Heart right ventricle (tissue), 16 donors: ENCODE results near the gene HOXC12. TPM values are rescaled to one million over a fixed set of nuclear protein-coding genes. Genes with fewer than 3 reads are reported as not detected.

Experiments used
- ATAC-seq, 8 donors: fragments of 200-7000 bp; cut with Tn5 transposase; one replicate each; pipeline ENCODE4 v1.9.1; 2020; ENCODE audit warnings: mild to moderate bottlenecking in 8 of 8, moderate library complexity in 8 of 8, moderate number of reproducible peaks in 1 of 8
- DNase-seq, 2 donors: peaks; one replicate each; pipeline ENCODE4 v3.0.0-alpha.2; 2020
- H3K27ac ChIP-seq, 10 donors: fragments of 200-600 bp; sonication (generic) in 2 of 10; one replicate each; pipeline versions ENCODE4 v1.5.0 to v1.8.0; 2020 to 2022; ENCODE audit warnings: mild to moderate bottlenecking in 3 of 10
- H3K27me3 ChIP-seq, 7 donors: fragments of 200-600 bp; one replicate each; pipeline ENCODE4 v1.8.0; 2021 to 2022; ENCODE audit warnings: mild to moderate bottlenecking in 2 of 7
- H3K36me3 ChIP-seq, 9 donors: fragments of 200-600 bp; sonication (generic) in 1 of 9; one replicate each; pipeline versions ENCODE4 v1.5.0 to v1.8.0; 2020 to 2022; ENCODE audit warnings: mild to moderate bottlenecking in 2 of 9
- H3K4me1 ChIP-seq, 9 donors: fragments of 200-600 bp; sonication (generic) in 1 of 9; one replicate each; pipeline versions ENCODE4 v1.5.0 to v1.8.0; 2020 to 2022; ENCODE audit warnings: mild to moderate bottlenecking in 4 of 9
- H3K4me3 ChIP-seq, 10 donors: fragments of 200-600 bp; sonication (generic) in 2 of 10; one replicate each; pipeline versions ENCODE4 v1.5.0 to v1.8.0; 2020 to 2022; ENCODE audit warnings: mild to moderate bottlenecking in 7 of 10, moderate library complexity in 2 of 10
- H3K9me3 ChIP-seq, 11 donors: fragments of 200-600 bp in 10 of 11; sonication (generic) in 2 of 11; one replicate each; pipeline versions ENCODE4 v1.5.0 to v1.8.0; 2013 to 2022; ENCODE audit warnings: mild to moderate bottlenecking in 2 of 11, control low read depth in 1 of 11, moderate library complexity in 1 of 11
- WGBS, 2 donors: extraction: QIAGEN DNeasy Blood & Tissue Kit; methylation state at CpG; one replicate each; pipeline ENCODE4 v1.1.7; 2013; ENCODE audit warnings: inconsistent platforms in 1 of 2; 5-methylcytosine and 5-hydroxymethylcytosine counted together
- intact Hi-C, 10 donors: fragments of 100-400 bp; cut with DNase I; formaldehyde crosslinking; loops; one replicate each; pipeline versions ENCODE4 v1.11.1 to v1.14.2; 2022
- polyA plus RNA-seq, 2 donors: library from polyadenylated mRNA; stranded (reverse); fragments of 200-250 nt; gene quantifications; one replicate each; pipeline ENCODE4 v1.2.3, GENCODE V29; 2013
- total RNA-seq, 10 donors: library from RNA; stranded (reverse); fragmentation: NEBNext Ultra II Directional in 3 of 10; extraction: Animal tissue kit (Norgen Biotek cat#: 25700) in 3 of 10; gene quantifications; one replicate each; pipeline versions ENCODE4 v1.2.1 to v1.2.4, GENCODE V29; 2021 to 2023
- TF ChIP-seq, protein P1 (sequence below), 9 donors: fragments of 200-600 bp; sonication (generic) in 2 of 9; IDR thresholded peaks; one replicate each; pipeline versions ENCODE4 v1.5.0 to v1.8.0; 2021 to 2022; ENCODE audit warnings: antibody characterized with exemption in 9 of 9, mild to moderate bottlenecking in 5 of 9, moderate library complexity in 1 of 9
- donor health status: Arrhythmogenic right ventricular cardiomyopathy.
- donor health status: ischemic (EF 13 %, LVEDD 7.1; RV severe dilation, severe dysfunction).
- donor health status: healthy with polysubstance abuse.
- donor health status: DM: no; HTN: yes; CAD: no.
- donor health status: DM: no; HTN: no; CAD: no.
- donor health status: ischemic (EF 25% LVEDD 6.9; RV normal size, moderate dysfunction).
- donor health status: ischemic (EF 25% LVEDD 5.7; RV mildly dilated, moderate dysfunction).
- donor health status: healthy.
- donor health status: DM: yes; HTN: yes; CAD: no.
- donor health status: Ischemic cardiomyopathy.
- donor health status: ischemic (EF 35%, LVEDD 5.7; RV mildly dilated, moderate dysfunction).
- donor health status: nonischemic (EF 11% LVEDD 7.7; RV severe dilation, severe dysfunction).
- donor health status: DM: yes; HTN: yes; CAD: no.
- donor health status: PGD.
- donor health status: ischemic (EF 29% LVEDD 5.4; RV normal size, mild dysfunction).
- donor health status: nonischemic (EF 23%, LVEDD 6.1; RV moderate dilation, normal function).

HOXC12 gene
- total and polyA plus RNA-seq, 12 donors, result not detected

DNA sequence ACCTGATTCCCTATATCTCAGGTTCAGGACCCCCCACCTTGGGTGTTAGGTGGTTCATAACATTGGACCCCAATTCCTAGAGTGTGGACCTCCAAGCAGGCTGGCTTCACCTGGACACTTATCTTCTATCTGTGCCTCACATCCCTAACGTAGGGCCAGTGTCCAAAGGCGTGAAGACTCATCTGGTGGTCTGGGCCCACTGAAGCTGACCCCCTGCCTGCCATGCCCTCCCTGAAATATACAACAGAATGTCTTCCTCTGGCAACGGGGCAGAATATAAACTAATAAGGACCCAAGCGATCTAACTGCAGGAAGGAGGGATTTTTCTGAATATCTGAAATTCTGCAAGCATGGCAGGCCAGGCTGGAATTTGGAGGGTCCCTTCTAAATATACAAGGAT is 10.5 kb upstream of the HOXC12 start:
- ATAC-seq (no peak), DNase-seq (no peak)
- Histone ChIP-seq H3K9me3 (no peaks in the 10 kb centered on the region), H3K4me1 (no peaks in the 10 kb centered on the region), H3K27me3 (peaks cover 54 to 100% (median 100%) of the 10 kb centered on the region in 7 donors), H3K27ac (no peak overlapping the region), H3K4me3 (no peak overlapping the region), H3K36me3 (no peaks in the 10 kb centered on the region)
- intact Hi-C loops, result no loop called here
- TF ChIP-seq, protein P1, sequence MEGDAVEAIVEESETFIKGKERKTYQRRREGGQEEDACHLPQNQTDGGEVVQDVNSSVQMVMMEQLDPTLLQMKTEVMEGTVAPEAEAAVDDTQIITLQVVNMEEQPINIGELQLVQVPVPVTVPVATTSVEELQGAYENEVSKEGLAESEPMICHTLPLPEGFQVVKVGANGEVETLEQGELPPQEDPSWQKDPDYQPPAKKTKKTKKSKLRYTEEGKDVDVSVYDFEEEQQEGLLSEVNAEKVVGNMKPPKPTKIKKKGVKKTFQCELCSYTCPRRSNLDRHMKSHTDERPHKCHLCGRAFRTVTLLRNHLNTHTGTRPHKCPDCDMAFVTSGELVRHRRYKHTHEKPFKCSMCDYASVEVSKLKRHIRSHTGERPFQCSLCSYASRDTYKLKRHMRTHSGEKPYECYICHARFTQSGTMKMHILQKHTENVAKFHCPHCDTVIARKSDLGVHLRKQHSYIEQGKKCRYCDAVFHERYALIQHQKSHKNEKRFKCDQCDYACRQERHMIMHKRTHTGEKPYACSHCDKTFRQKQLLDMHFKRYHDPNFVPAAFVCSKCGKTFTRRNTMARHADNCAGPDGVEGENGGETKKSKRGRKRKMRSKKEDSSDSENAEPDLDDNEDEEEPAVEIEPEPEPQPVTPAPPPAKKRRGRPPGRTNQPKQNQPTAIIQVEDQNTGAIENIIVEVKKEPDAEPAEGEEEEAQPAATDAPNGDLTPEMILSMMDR (IDR thresholded peaks at IDR 0.05), result no peak
- WGBS, 2 donors, result 11 to 15% methylated on average over 4 of the region's 4 CpGs

DNA sequence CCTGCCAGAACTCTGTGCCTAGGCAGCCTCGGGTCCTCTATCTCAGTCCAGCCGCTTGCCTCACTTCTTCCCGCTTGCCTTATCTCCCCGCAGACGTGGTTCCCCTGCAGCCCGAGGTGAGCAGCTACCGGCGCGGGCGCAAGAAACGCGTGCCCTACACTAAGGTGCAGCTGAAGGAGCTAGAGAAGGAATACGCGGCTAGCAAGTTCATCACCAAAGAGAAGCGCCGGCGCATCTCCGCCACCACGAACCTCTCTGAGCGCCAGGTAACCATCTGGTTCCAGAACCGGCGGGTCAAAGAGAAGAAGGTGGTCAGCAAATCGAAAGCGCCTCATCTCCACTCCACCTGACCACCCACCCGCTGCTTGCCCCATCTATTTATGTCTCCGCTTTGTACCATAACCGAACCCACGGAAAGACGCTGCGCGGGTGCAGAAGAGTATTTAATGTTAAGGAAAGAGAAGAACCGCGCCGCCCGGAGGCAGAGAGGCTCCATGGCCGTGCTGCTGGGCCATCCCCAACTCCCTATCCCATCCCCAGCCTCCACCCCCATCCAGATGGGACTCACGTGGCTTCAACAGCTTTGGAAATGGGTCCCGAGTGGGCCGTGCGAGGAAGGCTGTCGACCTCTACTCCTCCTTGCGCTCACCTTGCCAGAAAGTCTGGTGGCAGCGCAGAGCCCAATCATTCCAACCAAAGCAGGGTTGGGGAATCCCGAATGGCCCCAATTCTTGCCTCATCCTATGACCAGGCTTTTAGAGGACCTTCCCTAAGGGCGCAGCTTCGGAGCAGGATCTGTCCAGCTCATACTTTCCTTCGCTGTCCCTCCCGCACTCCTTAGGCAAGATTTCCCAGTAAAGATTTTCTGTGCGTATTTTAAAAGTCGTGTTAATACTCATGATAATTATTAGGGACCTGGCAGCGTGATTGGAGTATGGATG is 9.5 kb upstream of the HOXC12 start:
- Histone ChIP-seq H3K27ac (no peak overlapping the region), H3K9me3 (no peaks in the 10 kb centered on the region), H3K27me3 (peaks cover 51 to 100% (median 100%) of the 10 kb centered on the region in 7 donors), H3K4me1 (no peaks in the 10 kb centered on the region), H3K36me3 (no peaks in the 10 kb centered on the region), H3K4me3 (no peak overlapping the region)
- DNase-seq (no peak), ATAC-seq (no peak)
- WGBS, 2 donors, result 3 to 6% methylated on average over 51 of the region's 51 CpGs
- TF ChIP-seq, protein P1 (IDR thresholded peaks at IDR 0.05), result no peak
- intact Hi-C loops, result no loop called here

DNA sequence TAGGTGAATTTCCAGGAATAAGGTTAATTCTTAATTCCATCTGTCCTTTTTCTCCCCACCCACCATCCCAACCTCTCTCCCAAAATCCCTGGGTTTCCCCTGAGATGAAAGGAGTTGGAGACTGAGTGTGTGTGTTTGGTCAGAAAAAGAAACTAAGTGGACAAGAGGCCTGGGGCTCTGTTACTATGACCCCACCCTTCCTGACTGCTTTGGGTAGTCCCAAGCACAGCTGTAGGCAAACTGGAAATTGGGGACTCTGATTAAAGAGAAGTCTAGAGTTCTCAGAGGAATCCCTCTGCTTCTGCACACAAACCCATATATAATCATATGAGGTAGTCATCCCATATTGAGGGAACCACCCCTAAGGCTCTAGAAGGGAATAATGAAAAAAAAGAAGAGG is 7.0 kb upstream of the HOXC12 start:
- Histone ChIP-seq H3K27me3 (peaks cover 69 to 100% (median 100%) of the 10 kb centered on the region in 7 donors), H3K4me1 (peaks cover 0 to 14% (median 6%) of the 10 kb centered on the region in 9 donors), H3K36me3 (no peaks in the 10 kb centered on the region), H3K4me3 (no peak overlapping the region), H3K27ac (no peak overlapping the region), H3K9me3 (no peaks in the 10 kb centered on the region)
- TF ChIP-seq, protein P1 (IDR thresholded peaks at IDR 0.05), result no peak
- intact Hi-C loops, result no loop called here
- ATAC-seq (no peak), DNase-seq (no peak)

DNA sequence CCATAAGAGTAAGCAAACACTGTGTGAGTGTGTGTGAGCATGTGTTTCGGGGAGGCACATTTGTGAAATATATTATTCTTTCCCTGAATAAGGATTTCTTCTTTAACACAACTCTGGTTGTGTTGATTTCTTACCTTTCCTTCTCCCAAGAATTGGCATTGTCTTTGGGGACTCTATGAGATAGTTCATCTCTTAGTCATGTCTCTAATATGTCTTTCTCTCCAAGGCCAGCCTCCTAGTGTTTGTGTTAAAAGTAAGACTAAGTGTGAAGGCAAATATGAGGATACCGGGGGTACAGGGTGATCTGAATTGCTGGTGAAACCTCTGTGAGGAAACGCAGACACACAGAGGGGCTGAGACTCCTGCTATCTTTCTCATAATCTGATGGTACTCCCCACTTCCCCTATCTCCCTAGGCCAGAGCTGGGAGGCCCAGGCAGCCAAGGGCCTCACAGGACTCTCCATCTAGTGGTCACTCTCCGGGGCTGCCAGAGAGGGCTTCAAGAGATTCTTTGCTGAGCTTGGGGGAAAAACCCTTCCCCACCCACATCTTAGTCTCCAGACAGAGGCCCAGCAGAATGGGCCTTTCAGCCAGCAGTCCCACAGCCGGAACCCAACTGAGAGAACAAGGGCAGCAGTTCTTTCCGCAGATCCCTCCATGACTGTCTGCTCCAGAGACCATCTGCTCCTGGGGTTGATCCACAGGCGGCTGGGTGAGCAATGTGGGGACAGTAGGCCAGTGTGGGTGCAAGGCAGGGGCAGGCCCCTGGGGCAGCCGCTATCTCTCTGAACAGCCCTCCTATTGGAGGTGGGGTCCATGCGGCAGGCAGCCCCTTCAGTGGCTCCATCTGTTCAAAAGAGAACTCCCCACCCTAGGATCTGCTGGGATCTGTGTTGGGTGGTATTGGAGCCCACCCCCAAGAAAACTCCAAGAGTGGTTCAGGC is 5.8 kb upstream of the HOXC12 start:
- 30 to 37% methylated on average over 9 of the region's 9 CpGs for WGBS, 2 donors
- H3K27ac ChIP-seq, result no peak overlapping the region
- H3K27me3 ChIP-seq, result peaks cover 80 to 100% (median 100%) of the 10 kb centered on the region in 7 donors

More for the DNA sequence above, 5.8 kb upstream of the HOXC12 start:
- DNase-seq (no peak), ATAC-seq (no peak)
- TF ChIP-seq, protein P1 (IDR thresholded peaks at IDR 0.05), result no peak
- Histone ChIP-seq H3K36me3 (no peaks in the 10 kb centered on the region), H3K4me3 (no peak overlapping the region), H3K9me3 (no peaks in the 10 kb centered on the region), H3K4me1 (peaks cover 0 to 19% (median 6%) of the 10 kb centered on the region in 9 donors)
- intact Hi-C loops, result no loop called here
